ENCODE data around the gene CRYBA2.

CRYBA2 gene

DNA sequence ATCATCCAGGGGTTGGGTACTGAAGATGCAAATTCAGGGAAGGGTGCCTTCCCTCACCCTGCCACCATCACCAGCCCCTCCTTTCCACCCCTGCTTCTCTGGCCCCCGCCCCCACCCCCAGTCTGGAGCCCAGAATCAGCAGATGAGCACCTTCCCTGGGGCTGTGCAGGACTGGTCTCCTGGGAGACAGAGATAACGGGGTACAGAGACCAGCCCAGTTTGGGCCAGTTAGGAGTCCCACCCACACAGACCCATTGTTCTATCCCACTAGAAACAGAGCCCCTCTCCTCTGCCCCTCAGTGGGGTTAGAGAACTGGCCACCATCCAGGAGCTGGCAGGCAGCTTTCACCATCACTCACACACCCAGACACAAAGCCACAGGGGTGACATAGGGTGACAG, 4.5 kb upstream of the CRYBA2 start:
- no peaks in the 10 kb centered on the region for H3K36me3 Mint-ChIP-seq
- no peaks in the 10 kb centered on the region for H3K9me3 Mint-ChIP-seq (ENCODE audit: low read depth)
- H3K4me3 Mint-ChIP-seq: no peak overlapping the region
- no peak overlapping the region for H3K27ac Mint-ChIP-seq
- H3K4me1 Mint-ChIP-seq (ENCODE audit: low read depth): peaks cover 10% of the 10 kb centered on the region
- H3K27me3 Mint-ChIP-seq: peaks cover 26% of the 10 kb centered on the region

DNA sequence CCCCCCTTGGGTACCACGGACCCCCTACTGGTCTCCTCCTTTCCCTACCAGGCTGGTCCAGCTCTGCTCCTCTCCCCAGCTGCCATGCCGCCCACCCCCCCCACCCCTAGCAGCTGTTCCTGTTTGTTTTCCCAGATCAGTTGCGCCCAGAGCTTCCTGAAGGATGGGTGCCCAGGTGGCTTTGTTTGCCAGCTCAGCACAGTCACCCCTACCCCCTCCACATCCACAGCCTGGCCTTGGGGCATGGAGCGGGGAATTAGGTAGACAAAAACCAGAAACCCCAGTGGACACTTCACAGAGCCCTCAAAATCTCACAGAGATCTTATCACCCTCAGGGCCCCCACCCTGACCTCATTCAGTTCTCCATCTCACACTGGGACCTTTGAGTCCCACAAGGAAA, 3.7 kb upstream of the CRYBA2 start:
- Mint-ChIP-seq H3K4me1 (ENCODE audit: low read depth) (peaks cover 9% of the 10 kb centered on the region), H3K27me3 (peaks cover 26% of the 10 kb centered on the region), H3K27ac (no peak overlapping the region), H3K36me3 (no peaks in the 10 kb centered on the region), H3K9me3 (ENCODE audit: low read depth) (no peaks in the 10 kb centered on the region), H3K4me3 (no peak overlapping the region)

DNA sequence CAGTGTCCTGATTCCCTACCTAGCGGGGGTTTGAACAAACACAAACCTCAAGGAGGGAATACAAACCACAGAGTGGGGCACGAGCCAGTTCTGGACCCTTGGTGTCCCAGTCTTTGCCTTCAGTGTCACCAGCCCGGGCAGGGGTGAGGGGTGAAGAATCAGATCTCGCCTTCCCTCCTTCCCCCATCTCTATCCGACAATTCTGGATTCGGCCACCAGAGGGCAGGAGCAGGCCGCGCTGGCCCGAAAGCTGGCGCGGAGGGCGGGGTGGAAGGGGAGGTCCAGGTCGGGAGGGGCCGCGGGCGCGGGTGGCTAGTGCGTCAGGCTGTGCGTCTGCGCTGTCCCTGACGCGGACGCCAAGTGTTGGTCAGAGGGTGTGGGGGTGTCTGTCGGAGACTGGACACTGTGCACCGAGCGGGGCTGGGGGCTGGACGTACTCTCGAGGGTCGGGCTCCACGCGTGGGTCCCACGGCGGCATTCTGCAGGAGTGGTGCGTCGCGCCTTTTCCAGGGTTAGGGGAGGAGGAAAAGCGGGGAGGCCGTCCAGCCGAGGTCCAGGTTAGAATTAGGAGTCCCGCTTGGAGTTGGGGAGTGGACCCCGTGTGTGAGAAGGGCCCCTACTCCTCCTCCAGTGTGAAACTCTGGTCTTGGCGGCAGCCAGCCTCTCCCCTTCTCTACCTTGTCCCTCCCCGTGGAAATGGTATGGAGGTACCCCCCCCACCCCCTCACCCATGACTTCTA, 2.9 kb upstream of the CRYBA2 start:
- peaks cover 31% of the 10 kb centered on the region for H3K27me3 Mint-ChIP-seq
- H3K36me3 Mint-ChIP-seq: no peaks in the 10 kb centered on the region
- H3K27ac Mint-ChIP-seq: no peak overlapping the region
- peak overlapping the region; percentile 47 for H3K4me3 Mint-ChIP-seq
- peaks cover 9% of the 10 kb centered on the region for H3K4me1 Mint-ChIP-seq (ENCODE audit: low read depth)
- H3K9me3 Mint-ChIP-seq (ENCODE audit: low read depth): no peaks in the 10 kb centered on the region

DNA sequence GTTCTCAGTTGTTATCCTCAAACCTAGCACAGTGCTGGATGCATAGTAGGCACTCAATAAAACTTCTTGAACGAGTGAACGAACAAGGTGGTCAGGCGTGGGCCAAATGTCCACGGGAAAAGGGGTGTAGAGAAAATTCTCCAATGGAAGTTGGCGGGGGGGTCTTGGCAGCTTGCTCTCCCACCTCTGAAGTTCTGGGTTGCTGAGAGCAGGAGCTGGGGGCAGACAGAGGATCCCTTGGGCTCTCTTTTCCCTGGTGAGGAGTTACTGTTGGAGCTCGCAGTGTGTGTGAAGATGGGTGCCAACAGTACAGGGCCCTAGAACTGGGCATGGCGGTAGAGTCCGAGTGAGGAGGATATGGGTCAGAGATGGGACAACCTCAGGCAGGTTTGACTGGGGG, 2.3 kb upstream of the CRYBA2 start:
- Mint-ChIP-seq H3K4me3 (no peak overlapping the region), H3K36me3 (no peaks in the 10 kb centered on the region), H3K27me3 (peaks cover 35% of the 10 kb centered on the region), H3K9me3 (ENCODE audit: low read depth) (no peaks in the 10 kb centered on the region), H3K4me1 (ENCODE audit: low read depth) (peaks cover 9% of the 10 kb centered on the region), H3K27ac (peak overlapping the region; percentile 46)

DNA sequence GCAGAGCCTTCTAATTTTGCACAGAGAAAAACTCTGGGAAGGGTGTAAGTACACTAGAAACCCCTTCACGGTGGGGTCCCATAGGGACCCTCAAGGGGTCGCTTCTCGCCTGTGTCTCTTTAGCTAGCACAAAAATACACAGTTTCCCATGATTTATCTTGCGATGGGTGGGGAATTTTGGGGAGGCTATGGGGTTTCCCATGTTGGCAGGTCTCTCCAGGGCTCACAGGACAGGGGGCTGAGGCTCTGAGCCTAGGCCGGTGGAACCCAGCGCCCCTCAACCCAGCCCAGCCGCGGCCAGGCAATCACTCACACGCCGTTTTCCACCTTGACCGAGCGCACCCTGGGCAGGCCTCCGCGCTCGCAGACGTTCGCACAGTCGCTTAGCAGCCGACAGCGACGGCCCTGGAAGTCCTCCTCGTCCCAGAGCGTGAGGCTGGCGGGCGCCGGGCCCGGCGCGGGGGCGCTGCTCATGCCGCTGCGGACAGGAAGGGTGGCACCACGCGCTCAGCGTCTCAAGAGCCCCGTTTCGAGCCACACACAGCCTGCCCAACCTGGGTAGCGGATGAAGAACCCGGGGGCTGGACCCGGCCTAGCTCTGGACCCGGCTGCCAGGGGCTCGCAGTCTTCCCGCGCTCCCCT, 398 bp downstream of the CRYBA2 start:
- Mint-ChIP-seq H3K9me3 (ENCODE audit: low read depth) (no peaks in the 10 kb centered on the region), H3K27ac (no peak overlapping the region), H3K4me3 (peak overlapping the region; percentile 42), H3K4me1 (ENCODE audit: low read depth) (peaks cover 9% of the 10 kb centered on the region), H3K27me3 (peaks cover 38% of the 10 kb centered on the region), H3K36me3 (no peaks in the 10 kb centered on the region)

DNA sequence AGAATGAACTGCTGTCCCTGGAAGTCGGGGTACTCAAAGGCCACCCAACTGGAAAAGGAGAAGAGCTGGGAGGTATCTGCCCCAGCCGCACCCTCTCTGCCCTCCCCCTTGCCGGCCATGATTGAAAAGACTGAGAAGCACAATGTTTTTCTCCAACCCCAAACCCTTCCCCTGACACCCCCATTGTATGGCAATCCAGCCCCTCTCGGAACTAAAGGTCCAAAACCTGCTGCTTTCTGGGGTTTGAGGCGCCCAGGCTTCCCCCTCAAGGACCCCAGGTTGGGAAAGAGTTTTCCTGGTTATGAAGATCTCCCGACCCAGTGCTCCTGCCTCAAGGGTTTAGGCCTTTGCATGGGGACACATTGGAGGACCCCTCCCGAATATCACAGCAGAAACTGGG, 1.0 kb downstream of the CRYBA2 start:
- H3K27me3 Mint-ChIP-seq: peaks cover 38% of the 10 kb centered on the region
- H3K4me1 Mint-ChIP-seq (ENCODE audit: low read depth): peaks cover 9% of the 10 kb centered on the region
- H3K27ac Mint-ChIP-seq: no peak overlapping the region
- no peaks in the 10 kb centered on the region for H3K36me3 Mint-ChIP-seq
- H3K4me3 Mint-ChIP-seq: no peak overlapping the region
- no peaks in the 10 kb centered on the region for H3K9me3 Mint-ChIP-seq (ENCODE audit: low read depth)

DNA sequence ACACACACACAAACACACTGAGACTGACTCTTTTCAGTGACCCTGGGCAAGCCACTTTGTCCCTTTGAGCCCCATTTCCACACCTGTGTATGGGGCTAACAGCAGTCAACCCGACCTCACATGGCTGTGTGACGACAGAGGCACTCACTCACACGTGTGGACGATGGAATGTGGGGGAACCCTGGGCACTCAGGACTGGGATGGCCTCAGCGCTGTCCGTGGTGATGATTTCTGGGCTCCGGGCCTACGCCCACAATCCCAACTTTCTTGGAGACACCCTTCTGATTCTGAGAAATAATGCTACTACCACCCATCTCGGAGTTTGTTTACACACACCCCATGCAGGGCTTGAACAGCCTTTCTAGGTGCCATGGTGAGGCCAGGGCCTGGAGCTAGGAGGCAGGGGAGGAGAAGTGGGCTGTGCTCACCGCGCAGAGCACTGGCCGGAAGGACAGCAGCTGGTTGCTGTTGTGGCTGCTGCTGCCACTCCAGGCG, 1.5 kb downstream of the CRYBA2 start:
- Mint-ChIP-seq H3K9me3 (ENCODE audit: low read depth) (no peaks in the 10 kb centered on the region), H3K36me3 (no peaks in the 10 kb centered on the region), H3K27me3 (peaks cover 39% of the 10 kb centered on the region), H3K27ac (no peak overlapping the region), H3K4me1 (ENCODE audit: low read depth) (peaks cover 9% of the 10 kb centered on the region), H3K4me3 (no peak overlapping the region)

DNA sequence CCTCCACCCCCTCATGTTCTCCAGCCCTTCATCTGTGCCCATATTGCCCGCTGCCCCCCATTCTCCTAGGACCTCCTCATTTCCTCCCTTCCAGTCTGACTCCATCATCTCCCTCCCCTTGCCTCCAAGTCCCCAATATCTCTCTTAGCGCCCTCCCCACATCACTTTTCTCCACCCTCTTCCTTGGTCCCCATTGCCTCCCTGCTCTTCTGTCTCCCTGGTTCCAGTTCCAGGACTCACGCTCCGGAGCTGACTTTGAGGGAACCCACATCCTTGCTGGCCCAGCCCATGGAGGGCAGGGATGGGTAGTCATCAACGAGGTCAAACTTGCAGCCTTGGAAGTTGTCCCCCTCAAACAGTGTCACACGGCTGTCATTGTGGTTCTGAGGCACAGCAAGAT, 2.6 kb downstream of the CRYBA2 start:
- Mint-ChIP-seq H3K4me3 (no peak overlapping the region), H3K9me3 (ENCODE audit: low read depth) (no peaks in the 10 kb centered on the region), H3K27ac (no peak overlapping the region), H3K4me1 (ENCODE audit: low read depth) (peaks cover 11% of the 10 kb centered on the region), H3K27me3 (peaks cover 42% of the 10 kb centered on the region), H3K36me3 (no peaks in the 10 kb centered on the region)

DNA sequence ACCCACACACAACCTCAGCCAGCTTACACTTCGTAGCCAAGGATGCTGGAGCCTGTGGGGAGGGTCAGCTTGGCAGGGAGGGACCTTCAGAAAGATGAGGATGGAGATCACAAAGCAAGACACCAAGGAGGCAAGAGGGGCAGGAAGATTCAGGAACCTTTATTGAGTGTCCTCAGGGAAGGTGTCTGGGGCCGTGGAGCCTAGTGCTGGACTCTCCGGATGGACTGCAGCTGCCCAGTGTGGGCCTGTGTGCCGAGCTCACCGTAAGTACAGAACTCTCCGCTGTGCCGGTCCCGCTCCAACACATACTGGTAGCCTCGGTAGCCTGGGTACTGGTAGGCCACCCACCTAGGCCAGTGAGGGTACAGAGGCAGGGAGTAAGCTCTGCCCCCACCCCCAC, 3.2 kb downstream of the CRYBA2 start:
- H3K36me3 Mint-ChIP-seq: no peaks in the 10 kb centered on the region
- no peak overlapping the region for H3K4me3 Mint-ChIP-seq
- H3K27me3 Mint-ChIP-seq: peaks cover 38% of the 10 kb centered on the region
- H3K27ac Mint-ChIP-seq: no peak overlapping the region
- peaks cover 8% of the 10 kb centered on the region for H3K4me1 Mint-ChIP-seq (ENCODE audit: low read depth)
- no peaks in the 10 kb centered on the region for H3K9me3 Mint-ChIP-seq (ENCODE audit: low read depth)

DNA sequence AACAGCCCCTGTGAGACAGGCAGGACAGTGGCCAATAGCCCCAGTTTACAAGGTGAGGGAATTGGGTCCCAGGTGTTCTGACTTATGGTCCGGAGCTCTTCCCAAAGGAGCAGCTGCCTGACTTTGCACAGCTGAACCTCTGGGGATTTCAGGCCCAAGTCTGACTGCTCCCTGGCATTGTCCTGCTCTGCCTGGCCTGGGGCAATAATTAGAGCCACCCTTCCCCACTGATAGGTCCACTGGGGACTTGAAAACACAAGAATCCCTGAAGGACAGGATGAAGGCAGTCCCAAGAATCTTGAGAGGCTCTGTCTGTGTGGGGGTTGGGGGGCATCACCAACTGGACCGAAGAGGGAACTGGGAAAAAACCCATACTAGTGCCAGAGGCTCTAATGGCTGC, 4.6 kb downstream of the CRYBA2 start:
- no peak overlapping the region for H3K4me3 Mint-ChIP-seq
- H3K36me3 Mint-ChIP-seq: no peaks in the 10 kb centered on the region
- H3K27ac Mint-ChIP-seq: no peak overlapping the region
- no peaks in the 10 kb centered on the region for H3K9me3 Mint-ChIP-seq (ENCODE audit: low read depth)
- peaks cover 37% of the 10 kb centered on the region for H3K27me3 Mint-ChIP-seq
- H3K4me1 Mint-ChIP-seq (ENCODE audit: low read depth): peaks cover 10% of the 10 kb centered on the region

DNA sequence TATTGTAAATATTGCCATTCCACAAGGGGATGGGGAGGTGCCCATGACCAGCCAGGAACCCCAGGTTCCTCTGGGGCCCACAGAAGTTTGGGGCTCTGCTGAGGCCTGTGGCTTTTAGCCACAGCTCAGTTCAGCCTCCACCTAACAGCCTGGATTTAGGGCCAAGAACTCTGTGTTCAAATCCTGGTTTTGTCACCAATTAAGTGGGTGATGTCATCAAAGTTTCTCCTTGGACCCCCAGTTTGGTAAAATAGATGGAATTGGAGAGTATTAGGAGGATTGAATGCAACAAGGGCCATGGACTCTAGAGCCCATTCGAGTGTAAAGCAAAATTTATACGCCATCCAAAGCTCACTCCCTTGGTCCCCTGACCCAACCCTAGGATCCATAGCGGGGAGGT, 5.1 kb downstream of the CRYBA2 start:
- no peak overlapping the region for H3K4me3 Mint-ChIP-seq
- H3K9me3 Mint-ChIP-seq (ENCODE audit: low read depth): no peaks in the 10 kb centered on the region
- no peak overlapping the region for H3K27ac Mint-ChIP-seq
- H3K4me1 Mint-ChIP-seq (ENCODE audit: low read depth): peaks cover 15% of the 10 kb centered on the region
- H3K36me3 Mint-ChIP-seq: no peaks in the 10 kb centered on the region
- peaks cover 41% of the 10 kb centered on the region for H3K27me3 Mint-ChIP-seq

DNA sequence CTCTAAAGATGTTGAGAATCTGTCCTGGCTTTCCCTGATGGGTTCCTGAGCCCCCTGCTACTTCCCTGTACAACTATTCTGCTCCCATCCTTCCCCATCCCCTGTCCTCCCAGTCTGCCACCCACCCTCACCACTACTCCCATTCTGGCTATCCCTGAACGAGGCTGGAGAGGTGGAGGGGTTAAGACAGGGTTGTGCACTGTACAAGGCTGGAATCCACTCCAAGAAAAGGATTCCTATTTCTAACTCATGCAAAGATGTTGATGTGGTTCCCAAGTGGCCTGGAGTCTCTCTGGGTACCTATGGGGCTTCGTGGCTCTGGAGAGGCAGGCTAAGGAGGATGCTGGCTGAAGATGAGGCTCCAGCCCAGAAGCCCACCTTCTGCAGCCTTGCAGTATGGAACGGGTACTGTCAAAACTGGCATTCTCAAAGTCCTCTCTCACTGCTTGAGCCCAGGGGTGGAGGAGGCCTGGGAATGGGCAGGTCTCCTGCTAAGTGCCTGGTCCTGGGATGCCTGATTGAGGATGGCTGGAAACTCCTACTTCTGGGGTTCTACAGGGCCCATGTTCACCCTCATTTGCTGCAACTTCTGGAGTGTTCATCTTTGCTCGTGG, 7.0 kb downstream of the CRYBA2 start:
- H3K9me3 Mint-ChIP-seq (ENCODE audit: low read depth): no peaks in the 10 kb centered on the region
- no peaks in the 10 kb centered on the region for H3K36me3 Mint-ChIP-seq
- H3K27ac Mint-ChIP-seq: no peak overlapping the region
- H3K4me1 Mint-ChIP-seq (ENCODE audit: low read depth): peaks cover 26% of the 10 kb centered on the region
- H3K27me3 Mint-ChIP-seq: peaks cover 42% of the 10 kb centered on the region
- no peak overlapping the region for H3K4me3 Mint-ChIP-seq

DNA sequence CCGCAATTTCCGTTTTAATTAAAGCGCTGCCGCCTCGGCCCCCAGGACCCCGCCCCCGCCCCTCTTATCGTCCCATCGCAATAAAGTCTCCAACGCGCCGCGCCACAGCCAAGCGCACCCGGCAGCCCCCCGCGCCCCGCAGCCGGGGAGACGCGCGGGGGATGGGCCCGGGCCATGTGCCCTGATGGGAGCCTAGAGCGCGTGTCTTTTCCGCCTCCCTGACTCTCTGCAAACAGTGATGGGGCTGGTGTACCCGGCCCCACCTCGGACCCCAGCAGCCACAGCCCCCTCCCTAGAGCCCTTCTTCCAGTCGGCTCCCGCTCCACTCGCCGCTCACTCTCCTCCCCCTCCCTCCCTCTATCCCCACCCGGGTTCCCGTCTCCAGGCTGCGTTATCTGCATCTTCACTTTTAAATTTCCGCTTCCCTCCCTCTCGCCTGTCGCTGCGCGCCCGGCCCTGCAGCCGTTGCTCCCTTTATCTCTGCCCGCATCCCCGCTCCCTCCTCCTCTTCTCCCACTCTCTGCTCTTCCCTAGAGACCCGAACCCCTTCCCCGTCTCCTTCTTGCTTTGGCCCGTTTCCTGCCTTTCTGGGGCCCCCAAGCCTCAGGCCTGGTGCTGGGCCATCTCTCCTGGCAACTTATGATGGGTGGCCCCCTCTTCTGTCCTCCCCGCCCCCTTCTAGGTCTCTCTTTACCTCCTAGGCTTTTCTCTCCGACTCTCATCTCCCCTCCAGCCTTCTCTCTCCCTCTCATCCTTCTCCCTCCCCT, 7.7 kb downstream of the CRYBA2 start:
- Mint-ChIP-seq H3K27ac (no peak overlapping the region), H3K9me3 (ENCODE audit: low read depth) (no peaks in the 10 kb centered on the region), H3K4me1 (ENCODE audit: low read depth) (peaks cover 31% of the 10 kb centered on the region), H3K4me3 (no peak overlapping the region), H3K36me3 (no peaks in the 10 kb centered on the region), H3K27me3 (peaks cover 42% of the 10 kb centered on the region)

DNA sequence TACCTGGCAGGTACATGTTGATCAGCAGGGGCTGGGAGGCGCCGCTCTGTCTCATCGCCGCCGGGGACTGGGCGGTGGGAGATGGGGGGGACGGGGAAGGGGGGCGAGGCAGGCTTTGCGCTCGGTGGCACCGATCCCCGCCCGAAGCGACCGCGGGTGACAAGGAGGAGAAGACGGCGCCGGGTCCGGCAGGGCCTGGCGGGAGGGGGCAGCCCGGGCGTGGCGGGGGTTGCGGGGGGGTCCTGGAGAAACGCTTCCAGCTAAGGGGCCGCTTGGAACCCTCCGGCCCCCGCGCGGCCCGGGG, 8.2 kb downstream of the CRYBA2 start, which contains the start of gene FEV:
Gene FEV (minus strand): TSS at position 164 of the 304 bp plus-strand sequence. CDS start 109 bp downstream, at position 55.
- peaks cover 34% of the 10 kb centered on the region for H3K4me1 Mint-ChIP-seq (ENCODE audit: low read depth)
- H3K9me3 Mint-ChIP-seq (ENCODE audit: low read depth): no peaks in the 10 kb centered on the region
- H3K27me3 Mint-ChIP-seq: peaks cover 39% of the 10 kb centered on the region
- H3K36me3 Mint-ChIP-seq: no peaks in the 10 kb centered on the region
- no peak within 1 kb of the TSS for H3K27ac Mint-ChIP-seq
- peak within 1 kb of the TSS; percentile 73 for H3K4me3 Mint-ChIP-seq

All from activated naive CD8-positive, alpha-beta T cell (primary cell).